GM10266 (cell line): ENCODE measurements around the gene SPPL3.
A peak's percentile ranks its signal among the peaks of the same experiment; 100 is the strongest.

ENCODE experiments used
- DNase-seq: peaks from one replicate; pipeline ENCODE4 v3.0.0; 2012; ENCODE audit errors: extremely low spot score
- CTCF ChIP-seq: IDR thresholded peaks from 2 replicates; pipeline ENCODE4 v1.5.1; 2012; ENCODE audit warnings: mild to moderate bottlenecking, low read depth; ENCODE audit not compliant: control insufficient read depth, insufficient read depth; ENCODE audit errors: missing control alignments

Gene SPPL3

GRCh38 chr12:120749256-120749655, 154.9 kb downstream of the SPPL3 start:
- no peak for TF ChIP-seq CTCF
- DNase-seq = no peak

DNA sequence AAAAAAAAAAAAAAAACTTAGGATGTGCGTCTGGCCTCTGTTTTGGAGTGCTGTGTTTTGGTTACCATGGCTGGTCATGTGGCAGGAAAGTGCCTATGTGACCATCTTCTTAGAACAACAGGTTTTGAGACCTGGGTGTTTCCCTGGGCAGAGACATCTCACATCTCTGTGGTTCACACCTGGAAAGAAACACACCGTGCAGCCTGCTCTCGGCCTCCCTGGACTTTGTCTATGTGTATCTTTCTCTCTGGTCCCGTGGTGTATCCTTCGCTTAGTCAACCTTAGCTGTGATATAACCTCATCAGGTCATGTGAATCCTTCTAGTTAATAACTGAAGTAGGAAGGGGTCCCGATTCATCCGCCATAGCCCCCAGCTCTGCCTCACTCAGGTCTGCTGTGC, 155.9 kb downstream of the SPPL3 start:
- no peak for DNase-seq
- no peak for TF ChIP-seq CTCF

DNA sequence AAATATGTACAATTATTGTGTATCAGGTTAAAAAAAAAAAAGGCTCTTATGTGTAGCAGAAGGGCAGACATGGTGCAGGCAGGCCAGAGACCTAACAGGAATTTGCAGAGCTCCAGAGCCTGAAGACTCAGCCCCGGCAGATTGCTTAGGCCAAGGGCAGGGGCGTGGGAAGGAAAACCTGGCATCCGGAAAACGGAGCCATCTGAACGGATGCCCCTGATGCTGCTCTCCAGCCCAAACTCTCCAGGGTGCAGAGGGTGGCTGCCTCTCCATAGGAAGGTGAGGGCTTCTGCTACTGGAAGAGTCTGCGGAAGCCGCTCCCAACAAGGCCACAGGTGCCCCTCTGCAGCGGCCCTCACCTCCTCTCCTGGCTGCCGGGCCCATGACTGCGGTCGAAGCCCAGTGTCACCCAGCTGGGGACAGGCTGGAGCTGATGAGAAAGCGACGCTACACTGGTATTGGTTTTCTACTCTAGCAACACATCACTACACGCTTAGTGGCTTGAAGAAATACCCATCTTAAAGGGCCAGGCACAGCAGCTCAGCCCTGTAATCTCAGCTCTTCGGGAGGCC, 159.2 kb downstream of the SPPL3 start:
- no peak for TF ChIP-seq CTCF
- DNase-seq = no peak

- no peak for DNase-seq
- no peak for TF ChIP-seq CTCF
These were observed 162.4 kb downstream of the SPPL3 start for GRCh38 chr12:120741476-120742421.

GRCh38 chr12:120740871-120741270, 163.3 kb downstream of the SPPL3 start:
- TF ChIP-seq CTCF = no peak
- no peak for DNase-seq

DNA sequence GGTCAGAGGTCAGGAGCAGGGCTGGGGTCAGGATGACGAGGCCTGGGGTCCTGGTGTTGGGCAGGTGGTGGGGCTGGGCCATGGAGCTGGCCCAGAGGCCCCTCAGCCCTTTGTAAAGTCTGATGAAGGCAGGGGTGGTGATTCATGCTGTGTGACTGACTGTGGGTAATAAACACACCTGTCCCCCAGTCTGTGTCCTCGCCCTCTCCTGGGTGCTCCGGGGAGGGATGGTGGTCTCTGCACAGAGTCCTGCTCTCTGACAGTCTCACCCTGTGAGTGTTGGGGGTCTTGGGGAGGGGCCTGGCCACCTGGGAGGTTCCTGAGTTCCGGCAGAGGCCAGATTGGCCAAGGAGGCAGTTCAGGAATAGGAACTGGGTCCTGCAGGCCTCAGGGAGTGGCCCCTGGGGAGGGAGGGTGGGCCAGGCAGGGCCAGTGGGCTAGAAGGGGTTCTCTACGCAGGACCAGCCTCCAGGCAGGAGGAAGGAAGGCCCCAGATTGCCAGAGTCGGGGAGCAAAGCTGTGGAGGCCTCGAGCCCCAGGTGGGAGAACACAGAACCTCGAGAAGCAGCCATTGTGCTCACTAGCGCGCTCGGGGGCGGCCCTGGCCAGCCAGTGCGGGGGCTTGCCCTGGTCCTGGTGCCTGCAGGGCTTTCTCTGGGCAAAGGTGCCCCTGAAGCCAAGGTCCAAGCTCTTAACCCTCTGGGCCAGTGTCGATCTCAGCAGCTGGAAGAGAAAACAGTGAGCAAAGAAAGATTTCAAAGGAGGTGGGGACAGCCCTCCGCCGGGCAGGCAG, 164.1 kb downstream of the SPPL3 start:
- no peak for TF ChIP-seq CTCF
- peak; percentile 23 for DNase-seq
